NCI-H524 treated with DMSO at 0.1 percent for 48 hours (cell line): ENCODE results near the gene NOP10.
"Not testable (repeated sequence)": the region's sequence is repeated elsewhere in the genome, so short reads cannot be mapped to it uniquely, and the experiment has no call there.

ENCODE experiments used
- DNase-seq: peaks from one replicate; lab custom pipeline; 2025; lab: John Stamatoyannopoulos, UW

The NOP10 gene

DNA sequence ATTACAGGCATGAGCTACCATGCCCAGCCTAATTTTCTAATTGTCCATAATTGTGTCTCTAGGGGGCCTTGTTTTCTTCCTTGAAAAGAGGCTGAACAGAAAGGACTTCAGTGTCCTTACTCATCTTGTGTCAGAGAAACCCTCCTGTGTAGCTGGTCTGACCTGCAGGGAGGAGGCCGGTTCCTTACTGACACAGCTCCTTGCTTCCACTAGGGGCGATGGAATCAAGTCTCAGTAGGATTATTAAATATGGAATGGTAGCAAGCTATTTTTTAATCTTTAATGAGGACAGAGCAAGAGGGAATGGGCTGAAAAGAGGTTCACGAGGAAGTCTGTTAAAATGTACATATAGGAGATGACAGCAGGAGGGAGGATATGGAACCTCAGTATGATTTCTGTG, 15.4 kb upstream of the NOP10 start:
- no peak for DNase-seq

GRCh38 chr15:34357653-34358052, 14.7 kb upstream of the NOP10 start:
- no peak for DNase-seq

DNA sequence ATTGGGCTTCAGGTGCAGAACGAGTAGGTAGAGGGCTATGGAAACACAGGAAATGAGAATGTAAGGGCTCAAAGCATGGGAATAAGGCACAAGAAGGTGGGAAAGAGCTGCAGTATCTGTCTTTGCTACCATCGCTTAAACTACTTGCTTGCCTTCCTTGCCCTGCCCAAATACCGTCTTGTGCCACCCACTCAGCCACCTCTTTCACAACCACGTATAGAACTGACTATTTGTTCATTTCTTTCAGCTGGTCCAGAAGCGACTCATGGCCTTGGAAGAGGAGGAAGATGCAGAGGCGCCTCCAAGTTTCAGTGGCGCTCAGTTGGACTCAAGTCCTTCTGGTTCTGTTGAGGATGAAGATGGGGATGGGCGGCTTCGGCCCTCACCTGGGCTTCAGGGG, 12.3 kb upstream of the NOP10 start:
- no peak for DNase-seq

DNA sequence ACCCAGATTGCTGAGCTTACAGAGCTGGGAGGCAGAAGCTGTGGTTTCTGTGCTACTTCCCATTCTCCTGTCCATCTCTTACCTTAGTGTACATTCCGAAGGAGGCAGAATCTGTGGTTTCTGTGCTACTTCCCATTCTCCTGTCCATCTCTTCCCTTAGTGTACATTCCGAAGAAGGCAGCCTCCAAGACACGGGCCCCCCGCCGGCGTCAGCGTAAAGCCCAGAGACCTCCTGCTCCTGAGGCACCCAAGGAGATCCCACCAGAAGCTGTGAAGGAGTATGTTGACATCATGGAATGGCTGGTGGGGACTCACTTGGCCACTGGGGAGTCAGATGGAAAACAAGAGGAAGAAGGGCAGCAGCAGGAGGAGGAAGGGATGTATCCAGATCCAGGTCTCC, 11.3 kb upstream of the NOP10 start:
- no peak for DNase-seq

DNA sequence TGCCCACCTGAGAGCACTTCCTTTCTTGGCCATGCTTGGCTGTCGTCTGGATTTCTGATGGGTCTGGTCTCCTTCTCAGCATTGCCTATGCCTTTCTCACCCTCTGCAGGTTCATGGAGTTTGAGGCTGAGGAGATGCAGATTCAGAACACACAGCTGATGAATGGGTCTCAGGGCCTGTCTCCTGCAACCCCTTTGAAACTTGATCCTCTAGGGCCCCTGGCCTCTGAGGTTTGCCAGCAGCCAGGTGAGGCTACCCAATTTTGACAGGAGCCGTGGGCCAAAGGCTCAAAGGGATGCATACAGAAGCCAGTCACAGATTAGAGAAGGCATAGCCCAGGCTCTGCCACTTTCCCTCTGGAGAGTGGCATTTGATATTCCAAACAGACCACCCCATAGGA, 10.7 kb upstream of the NOP10 start:
- DNase-seq = no peak

- not testable (repeated sequence) for DNase-seq
These were observed 10.1 kb upstream of the NOP10 start for GRCh38 chr15:34352996-34353395.

DNA sequence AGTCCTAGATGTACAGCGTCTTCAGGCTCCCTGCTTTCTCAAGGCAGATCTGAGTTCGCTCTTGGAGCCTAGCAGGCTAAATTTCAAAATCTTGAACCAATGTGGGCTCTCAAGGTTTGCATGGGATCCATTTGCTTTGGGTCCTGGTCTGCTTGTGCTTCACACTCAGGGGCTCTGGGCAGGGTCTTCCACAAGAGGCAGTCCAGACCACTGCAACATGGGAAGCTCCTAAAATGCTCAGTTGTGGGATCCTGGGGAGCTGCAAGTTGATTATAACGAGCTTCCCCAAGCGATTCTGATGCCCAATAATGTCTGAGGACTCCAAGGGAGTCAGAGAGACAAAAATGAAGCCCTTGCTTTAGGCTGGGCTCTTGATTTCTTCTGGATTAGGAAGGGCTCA, 6.8 kb upstream of the NOP10 start:
- DNase-seq = no peak

- no peak for DNase-seq
These were observed 5.9 kb upstream of the NOP10 start for GRCh38 chr15:34348735-34349300.

DNA sequence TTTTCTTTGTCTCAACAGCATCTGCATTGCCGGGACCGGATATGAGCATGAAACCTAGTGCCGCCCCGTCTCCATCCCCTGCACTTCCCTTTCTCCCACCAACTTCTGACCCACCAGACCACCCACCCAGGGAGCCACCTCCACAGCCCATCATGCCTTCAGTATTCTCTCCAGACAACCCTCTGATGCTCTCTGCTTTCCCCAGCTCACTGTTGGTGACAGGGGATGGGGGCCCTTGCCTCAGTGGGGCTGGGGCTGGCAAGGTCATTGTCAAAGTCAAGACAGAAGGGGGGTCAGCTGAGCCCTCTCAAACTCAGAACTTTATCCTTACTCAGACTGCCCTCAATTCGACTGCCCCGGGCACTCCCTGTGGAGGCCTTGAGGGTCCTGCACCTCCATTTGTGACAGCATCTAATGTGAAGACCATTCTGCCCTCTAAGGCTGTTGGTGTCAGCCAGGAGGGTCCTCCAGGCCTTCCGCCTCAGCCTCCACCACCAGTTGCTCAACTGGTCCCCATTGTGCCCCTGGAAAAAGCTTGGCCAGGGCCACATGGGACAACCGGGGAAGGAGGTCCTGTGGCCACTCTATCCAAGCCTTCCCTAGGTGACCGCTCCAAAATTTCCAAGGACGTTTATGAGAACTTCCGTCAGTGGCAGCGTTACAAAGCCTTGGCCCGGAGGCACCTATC, 5.2 kb upstream of the NOP10 start:
- DNase-seq = no peak

- DNase-seq = not testable (repeated sequence)
These were observed 661 bp downstream of the NOP10 start for GRCh38 chr15:34342213-34342736.

- no peak for DNase-seq
These were observed 1.3 kb downstream of the NOP10 start for GRCh38 chr15:34341381-34342212.

- DNase-seq = no peak
These were observed 3.0 kb downstream of the NOP10 start for GRCh38 chr15:34339946-34340345.

- no peak for DNase-seq
These were observed 4.6 kb downstream of the NOP10 start for GRCh38 chr15:34338347-34338746.

GRCh38 chr15:34337557-34338306, 5.2 kb downstream of the NOP10 start, which contains the start of gene SLC12A6:
Gene SLC12A6, minus strand, starts transcription at chr15:34337781. Its CDS starts 1,101 bp downstream, at chr15:34336680.
- DNase-seq = peak; percentile 82

DNA sequence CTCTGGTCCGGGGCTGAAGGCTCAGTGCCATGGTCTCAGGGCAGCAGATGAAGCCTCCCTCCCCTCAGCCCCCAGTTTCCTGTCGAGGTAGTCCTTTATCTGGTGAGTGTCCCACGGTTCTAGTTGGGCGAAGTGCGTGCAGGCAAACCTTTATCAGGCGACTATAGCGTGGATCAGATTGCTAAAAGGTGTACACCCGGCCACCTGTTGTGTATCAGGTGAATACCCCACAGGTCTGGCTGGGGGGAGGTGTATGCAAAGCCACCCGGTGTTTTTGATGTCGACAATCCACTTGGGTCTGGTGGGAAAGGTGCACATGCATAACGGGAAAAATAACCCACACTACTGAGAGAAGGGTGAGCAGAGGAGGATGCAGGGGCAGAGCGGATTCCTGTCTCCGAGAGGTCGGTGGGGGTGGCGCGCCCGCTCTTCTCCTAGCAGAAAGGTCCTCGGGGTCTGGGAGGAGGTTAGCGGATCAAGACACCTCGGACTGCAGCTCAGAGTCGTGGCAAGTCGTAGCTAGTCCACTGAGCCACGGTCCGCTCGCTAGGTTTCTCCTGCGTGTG, 5.9 kb downstream of the NOP10 start:
- DNase-seq = no peak

GRCh38 chr15:34336231-34336990, 6.5 kb downstream of the NOP10 start:
- DNase-seq = no peak

GRCh38 chr15:34335176-34336032, 7.5 kb downstream of the NOP10 start:
- DNase-seq = no peak

GRCh38 chr15:34334672-34335071, 8.3 kb downstream of the NOP10 start:
- DNase-seq = no peak

DNA sequence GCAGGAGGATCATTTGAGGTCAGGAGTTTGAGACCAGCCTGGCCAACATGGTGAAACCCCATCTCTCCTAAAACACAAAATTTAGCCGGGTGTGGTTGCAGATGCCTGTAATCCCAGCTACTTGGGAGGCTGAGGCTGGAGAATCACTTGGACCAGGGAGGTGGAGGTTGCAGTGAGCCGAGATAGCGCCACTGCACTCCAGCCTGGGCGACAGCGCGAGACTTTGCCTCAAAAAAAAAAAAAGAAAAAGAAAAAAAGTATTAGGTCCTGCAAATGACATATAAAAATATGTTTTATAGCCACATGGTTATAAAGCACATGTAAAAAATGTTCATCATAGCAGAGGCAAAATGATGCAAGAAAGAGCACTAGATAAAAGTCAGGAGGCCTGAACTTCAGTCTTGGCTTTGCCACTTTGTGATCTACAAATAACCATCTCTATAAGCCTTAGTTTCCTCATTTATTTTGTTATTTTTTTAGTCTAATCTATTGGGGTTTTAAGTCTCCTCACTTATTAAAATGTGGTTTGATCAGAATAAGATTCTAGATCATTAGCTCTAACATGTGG, 10.3 kb downstream of the NOP10 start:
- no peak for DNase-seq

DNA sequence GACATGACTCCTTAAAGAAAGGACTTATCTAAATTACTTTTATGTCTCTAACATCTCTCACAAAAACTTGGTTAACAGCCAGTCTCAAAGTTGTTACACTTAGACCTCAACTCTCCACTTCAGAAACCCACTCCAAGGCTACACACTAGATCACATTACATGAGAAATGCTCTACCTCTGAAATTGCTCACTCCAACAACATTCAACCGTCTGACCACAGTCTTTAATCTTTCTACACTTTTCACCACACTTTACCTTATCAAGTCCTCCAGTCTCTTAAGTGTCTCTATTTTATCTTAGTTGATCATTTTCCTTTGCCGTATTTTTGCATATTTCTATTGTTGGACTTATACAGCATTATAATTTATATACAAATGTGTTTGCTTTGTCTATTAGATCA, 11.1 kb downstream of the NOP10 start:
- DNase-seq = no peak
